GM10248 (cell line): ENCODE results near the gene PDZD4.

ENCODE experiments used
- CTCF ChIA-PET: fragments of 300-600 bp; sonication (Branson Sonifier 250); formaldehyde crosslinking; extraction: SDS; loops from one replicate; lab custom pipeline; 2021; ENCODE audit warnings: antibody characterized with exemption; lab: Yijun Ruan, JAX
- POLR2A ChIA-PET: fragments of 350-650 bp; sonication (Branson Sonifier 250); formaldehyde crosslinking; extraction: SDS; loops from one replicate; lab custom pipeline; 2020; ENCODE audit warnings: antibody characterized with exemption; lab: Yijun Ruan, JAX
- DNase-seq: peaks from one replicate; pipeline ENCODE4 v3.0.0; 2012; ENCODE audit errors: extremely low spot score
- CTCF ChIP-seq: IDR thresholded peaks from 2 replicates; pipeline ENCODE4 v1.5.1; 2012; ENCODE audit warnings: mild to moderate bottlenecking, low read depth; ENCODE audit errors: extremely low read depth, missing control alignments, control extremely low read depth

Gene PDZD4

GRCh38 chrX:153853180-153853901, 23.0 kb upstream of the PDZD4 start:
- no peak for TF ChIP-seq CTCF
- POLR2A ChIA-PET: no interaction called here
- DNase-seq: no peak
- CTCF ChIA-PET: no interaction called here

- POLR2A ChIA-PET: no interaction called here
- CTCF ChIA-PET: no interaction called here
- no peak for DNase-seq
- no peak for TF ChIP-seq CTCF
These were observed 21.6 kb upstream of the PDZD4 start for GRCh38 chrX:153851981-153852380.

GRCh38 chrX:153848325-153848724, 18.0 kb upstream of the PDZD4 start:
- CTCF ChIA-PET: no interaction called here
- no peak for TF ChIP-seq CTCF
- POLR2A ChIA-PET: no interaction called here
- DNase-seq: no peak

- ChIA-PET POLR2A (no interaction called here), CTCF (no interaction called here)
- no peak for TF ChIP-seq CTCF
- DNase-seq: no peak
These were observed 15.5 kb upstream of the PDZD4 start for GRCh38 chrX:153845842-153846241.

GRCh38 chrX:153845195-153845594, 14.9 kb upstream of the PDZD4 start:
- DNase-seq: no peak
- ChIA-PET POLR2A (no interaction called here), CTCF (no interaction called here)
- TF ChIP-seq CTCF: no peak

- DNase-seq: no peak
- CTCF ChIA-PET: no interaction called here
- TF ChIP-seq CTCF: no peak
- POLR2A ChIA-PET: no interaction called here
These were observed 14.3 kb upstream of the PDZD4 start for GRCh38 chrX:153844509-153845082.
